C4-2B (cell line): ENCODE measurements around the gene CCNY.

Experiments
- ZFX ChIP-seq: fragments of 450-650 bp; IDR thresholded peaks from 2 replicates; pipeline ENCODE4 v1.6.1; 2017
- TF ChIP-seq, protein P1 (sequence below): fragments of 450-650 bp; conservative IDR thresholded peaks from 2 replicates; pipeline ENCODE4 v1.5.1; 2017; ENCODE audit warnings: mild to moderate bottlenecking

DNA sequence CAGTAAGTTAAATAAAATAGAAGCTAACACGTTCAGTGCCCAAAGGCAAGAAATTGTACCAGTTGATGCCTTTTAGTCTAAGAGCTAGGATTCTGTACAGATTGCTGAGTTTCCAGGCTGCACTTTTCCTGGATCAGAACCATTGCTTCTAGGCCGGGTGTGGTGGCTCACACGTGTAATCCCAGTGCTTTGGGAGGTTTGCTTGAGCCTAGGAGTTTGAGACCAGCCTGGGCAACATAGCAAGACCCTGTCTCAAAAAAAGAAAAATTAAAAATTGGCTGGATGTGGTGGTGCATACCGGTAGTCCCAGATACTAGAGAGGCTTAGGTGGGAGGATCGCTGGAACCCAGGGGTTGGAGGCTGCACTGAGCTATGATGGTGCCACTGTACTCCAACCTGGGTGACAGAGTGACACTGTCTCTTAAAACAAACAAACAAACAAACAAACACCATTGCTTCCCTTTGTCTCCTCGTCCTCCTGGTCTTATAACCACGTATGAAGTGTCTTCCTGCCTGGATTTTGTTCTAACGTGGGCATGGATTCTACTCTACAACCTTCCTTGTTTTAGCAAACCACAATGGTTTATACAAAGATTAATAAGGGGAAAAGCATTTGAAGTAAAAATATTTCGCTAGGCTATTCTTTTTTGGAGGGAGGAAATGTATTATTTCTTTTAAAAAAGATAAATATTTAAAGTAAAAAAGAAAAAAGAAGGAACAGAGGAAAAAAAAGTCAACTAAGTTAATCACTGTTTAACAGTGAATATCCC is 9.7 kb upstream of the CCNY start:
- TF ChIP-seq, protein P1, sequence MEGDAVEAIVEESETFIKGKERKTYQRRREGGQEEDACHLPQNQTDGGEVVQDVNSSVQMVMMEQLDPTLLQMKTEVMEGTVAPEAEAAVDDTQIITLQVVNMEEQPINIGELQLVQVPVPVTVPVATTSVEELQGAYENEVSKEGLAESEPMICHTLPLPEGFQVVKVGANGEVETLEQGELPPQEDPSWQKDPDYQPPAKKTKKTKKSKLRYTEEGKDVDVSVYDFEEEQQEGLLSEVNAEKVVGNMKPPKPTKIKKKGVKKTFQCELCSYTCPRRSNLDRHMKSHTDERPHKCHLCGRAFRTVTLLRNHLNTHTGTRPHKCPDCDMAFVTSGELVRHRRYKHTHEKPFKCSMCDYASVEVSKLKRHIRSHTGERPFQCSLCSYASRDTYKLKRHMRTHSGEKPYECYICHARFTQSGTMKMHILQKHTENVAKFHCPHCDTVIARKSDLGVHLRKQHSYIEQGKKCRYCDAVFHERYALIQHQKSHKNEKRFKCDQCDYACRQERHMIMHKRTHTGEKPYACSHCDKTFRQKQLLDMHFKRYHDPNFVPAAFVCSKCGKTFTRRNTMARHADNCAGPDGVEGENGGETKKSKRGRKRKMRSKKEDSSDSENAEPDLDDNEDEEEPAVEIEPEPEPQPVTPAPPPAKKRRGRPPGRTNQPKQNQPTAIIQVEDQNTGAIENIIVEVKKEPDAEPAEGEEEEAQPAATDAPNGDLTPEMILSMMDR = no peak
- TF ChIP-seq ZFX = no peak
